ENCODE measurements around the gene TBX6.

DNA sequence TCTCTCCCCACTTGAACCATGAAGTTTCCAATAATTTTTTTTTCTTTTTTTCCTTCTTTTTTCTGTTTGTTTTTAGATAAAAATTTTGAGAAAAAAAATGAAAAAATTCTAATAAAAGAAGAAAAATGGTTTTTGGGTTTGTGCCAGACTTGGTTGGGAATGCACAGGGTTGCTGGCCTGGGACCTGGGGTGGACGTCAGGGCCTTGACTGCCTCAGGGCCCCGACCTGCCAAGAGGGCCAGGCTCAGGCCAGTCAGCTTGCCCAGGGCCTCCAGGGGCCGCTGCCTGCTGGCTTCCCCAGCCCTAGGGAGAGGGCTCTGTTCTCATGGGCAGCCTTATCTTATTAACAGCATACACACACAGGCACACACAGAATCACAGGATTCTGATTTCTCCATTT is 6.5 kb downstream of the TBX6 start:
- TF ChIP-seq, protein P1, sequence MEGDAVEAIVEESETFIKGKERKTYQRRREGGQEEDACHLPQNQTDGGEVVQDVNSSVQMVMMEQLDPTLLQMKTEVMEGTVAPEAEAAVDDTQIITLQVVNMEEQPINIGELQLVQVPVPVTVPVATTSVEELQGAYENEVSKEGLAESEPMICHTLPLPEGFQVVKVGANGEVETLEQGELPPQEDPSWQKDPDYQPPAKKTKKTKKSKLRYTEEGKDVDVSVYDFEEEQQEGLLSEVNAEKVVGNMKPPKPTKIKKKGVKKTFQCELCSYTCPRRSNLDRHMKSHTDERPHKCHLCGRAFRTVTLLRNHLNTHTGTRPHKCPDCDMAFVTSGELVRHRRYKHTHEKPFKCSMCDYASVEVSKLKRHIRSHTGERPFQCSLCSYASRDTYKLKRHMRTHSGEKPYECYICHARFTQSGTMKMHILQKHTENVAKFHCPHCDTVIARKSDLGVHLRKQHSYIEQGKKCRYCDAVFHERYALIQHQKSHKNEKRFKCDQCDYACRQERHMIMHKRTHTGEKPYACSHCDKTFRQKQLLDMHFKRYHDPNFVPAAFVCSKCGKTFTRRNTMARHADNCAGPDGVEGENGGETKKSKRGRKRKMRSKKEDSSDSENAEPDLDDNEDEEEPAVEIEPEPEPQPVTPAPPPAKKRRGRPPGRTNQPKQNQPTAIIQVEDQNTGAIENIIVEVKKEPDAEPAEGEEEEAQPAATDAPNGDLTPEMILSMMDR (IDR thresholded peaks at IDR 0.05), result no peak
- TF ChIP-seq POLR2AphosphoS5 (IDR thresholded peaks at IDR 0.05), result no peak
